NCI-H526 (cell line): ENCODE measurements around the gene RAB11FIP3.
"Not testable (repeated sequence)": the region's sequence is repeated elsewhere in the genome, so short reads cannot be mapped to it uniquely, and the experiment has no call there.

Source experiments
- DNase-seq, 2 experiments: peaks; one replicate each; lab custom pipeline; 2025; lab: John Stamatoyannopoulos, UW

The RAB11FIP3 gene

DNA sequence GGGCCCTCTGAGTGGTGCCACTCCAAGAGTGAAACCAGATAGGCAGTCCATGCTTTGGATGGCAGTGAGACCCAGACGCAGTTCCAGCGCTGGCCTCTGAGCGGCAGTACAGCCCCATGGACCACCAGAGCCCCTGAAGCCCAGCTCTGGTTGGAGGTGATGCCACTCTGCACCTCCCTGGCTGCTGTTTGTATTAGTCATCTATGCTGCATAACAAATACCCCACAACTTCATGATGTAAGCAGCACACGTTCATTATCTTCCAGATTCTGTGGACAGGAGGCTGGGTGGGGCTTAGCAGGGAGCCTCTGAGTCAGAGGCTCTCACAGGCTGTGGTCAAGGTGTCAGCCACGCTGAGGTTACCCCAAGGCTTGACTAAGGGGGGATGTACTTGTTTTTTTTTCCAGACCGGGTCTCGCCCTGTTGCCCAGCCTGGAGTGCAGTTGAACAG lies 33.5 kb upstream of the RAB11FIP3 start:
- peak in 1 of 2 experiments; percentile 53 for DNase-seq

DNA sequence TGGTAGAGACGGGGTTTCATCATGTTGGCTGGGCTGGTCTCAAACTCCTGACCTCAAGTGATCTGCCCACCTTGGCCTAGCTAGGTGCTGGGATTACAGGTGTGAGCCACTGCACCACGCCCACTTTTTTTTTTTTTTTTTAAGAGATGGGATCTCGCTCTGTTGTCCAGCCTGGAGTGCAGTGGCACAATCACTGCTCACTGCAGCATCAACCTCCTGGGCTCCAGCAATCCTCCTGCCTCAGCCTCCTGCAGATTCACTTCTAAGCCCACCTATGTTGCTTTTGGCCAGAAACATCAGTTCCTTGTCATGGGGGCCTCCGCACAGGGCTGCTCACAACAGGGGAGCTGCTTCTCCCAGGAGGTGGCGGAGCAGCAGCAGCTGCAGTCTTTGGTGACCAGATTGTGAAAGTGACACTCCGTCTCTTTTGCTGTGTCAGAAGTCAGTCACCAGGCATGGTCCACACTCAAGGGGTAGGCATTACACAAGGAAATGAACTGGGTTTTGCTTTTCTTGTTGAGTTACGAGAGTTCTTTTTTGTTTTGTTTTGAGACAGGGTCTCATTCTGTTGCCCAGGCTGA lies 32.9 kb upstream of the RAB11FIP3 start:
- DNase-seq: no peak

DNA sequence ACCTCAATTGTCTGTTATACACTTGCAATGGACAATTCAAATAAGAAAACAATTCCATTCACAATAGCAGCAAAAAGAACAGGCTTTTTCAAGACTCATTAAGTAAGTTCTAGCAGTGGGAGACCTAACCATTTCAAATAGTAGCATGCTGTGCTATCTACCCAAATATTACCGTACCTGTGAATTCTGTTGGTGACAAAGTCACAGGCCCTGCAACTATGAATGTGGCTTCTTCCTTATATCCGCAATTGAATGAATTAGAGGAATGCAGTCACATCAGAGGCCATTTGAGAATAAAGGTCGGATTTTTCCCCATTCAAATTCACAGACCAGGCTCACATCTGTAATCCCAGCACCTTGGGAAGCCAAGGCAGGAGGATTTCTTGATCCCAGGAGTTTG lies 29.2 kb upstream of the RAB11FIP3 start:
- no peak for DNase-seq

DNA sequence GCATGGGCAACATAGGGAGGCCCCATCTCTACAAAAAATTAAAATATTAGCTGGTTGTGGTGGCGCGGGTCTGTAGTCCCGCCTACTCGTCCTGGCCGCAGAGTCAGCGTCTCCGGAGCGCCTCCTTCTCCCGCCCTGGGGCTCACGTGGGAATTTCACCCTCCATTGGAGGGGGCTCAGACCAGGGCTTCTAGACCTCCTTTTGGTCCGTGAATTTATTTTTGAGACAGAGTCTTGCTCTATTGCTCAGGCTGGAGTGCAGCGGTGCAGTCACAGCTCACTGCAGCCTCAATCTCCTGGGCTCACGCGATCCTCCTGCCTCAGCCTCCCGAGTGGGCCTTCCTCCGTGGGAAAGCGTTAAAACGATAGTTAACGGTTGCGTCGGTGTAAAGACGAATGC lies 28.8 kb upstream of the RAB11FIP3 start:
- peak in 1 of 2 experiments; percentile 59 for DNase-seq

DNA sequence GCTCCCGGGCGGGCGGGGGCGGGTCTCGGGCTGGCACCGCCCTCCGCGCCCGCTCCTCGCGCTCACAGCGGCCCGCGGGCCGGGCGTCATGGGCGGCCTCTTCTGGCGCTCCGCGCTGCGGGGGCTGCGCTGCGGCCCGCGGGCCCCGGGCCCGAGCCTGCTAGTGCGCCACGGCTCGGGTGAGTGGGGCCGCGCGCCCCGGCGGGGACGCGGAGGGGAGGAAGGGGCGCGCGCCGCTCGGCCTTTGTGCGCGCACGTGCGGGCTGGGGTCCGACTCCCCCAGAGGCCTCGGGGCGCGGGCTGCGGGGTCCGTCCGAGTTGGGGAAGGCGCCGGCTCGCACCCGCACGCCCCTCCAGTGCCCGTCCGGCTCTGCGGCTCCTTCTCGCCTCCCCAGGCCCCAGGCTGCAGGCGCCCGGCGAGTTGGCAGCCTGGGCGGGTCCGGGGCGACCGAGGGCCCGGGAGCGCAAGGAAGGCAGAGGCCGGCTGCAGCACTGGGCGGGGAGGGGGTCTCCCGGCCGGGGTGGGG lies 28.3 kb upstream of the RAB11FIP3 start, which contains the start of gene NME4:
Gene NME4, plus strand, starts transcription at position 65 of the 527 bp plus-strand sequence. Its CDS starts 24 bp downstream, at position 89.
- DNase-seq: peak in 1 of 2 experiments; percentile 61

DNA sequence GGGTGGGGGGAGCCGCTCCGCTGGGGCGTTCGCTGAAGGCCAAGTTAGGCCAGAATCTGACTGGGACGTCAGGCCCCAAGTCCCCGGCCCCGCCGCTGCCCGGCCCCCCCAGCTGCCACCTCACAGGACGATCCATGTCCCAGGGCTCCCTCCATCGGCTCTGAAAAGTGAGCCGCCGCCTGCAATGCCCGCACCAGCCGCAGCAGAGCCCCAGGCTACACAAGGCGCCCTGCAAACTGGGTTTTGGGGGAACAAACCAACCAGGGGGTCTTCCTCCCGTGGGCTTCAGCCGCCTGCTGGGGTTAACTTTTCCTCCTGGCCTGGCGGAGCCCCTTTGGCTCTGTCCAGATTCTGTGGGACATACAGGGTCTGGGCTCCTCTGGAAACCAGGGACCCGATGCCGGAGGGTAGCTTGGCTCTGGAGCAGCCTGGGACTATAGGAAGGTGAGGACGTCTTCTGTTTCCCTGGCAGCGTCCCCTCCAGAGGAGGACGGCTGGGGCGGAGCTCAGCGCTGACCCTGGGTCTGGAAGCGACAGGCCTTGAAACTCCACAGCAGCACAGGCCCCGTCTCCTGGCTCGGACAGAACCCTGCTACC lies 27.6 kb upstream of the RAB11FIP3 start:
- peak in 1 of 2 experiments; percentile 78 for DNase-seq

DNA sequence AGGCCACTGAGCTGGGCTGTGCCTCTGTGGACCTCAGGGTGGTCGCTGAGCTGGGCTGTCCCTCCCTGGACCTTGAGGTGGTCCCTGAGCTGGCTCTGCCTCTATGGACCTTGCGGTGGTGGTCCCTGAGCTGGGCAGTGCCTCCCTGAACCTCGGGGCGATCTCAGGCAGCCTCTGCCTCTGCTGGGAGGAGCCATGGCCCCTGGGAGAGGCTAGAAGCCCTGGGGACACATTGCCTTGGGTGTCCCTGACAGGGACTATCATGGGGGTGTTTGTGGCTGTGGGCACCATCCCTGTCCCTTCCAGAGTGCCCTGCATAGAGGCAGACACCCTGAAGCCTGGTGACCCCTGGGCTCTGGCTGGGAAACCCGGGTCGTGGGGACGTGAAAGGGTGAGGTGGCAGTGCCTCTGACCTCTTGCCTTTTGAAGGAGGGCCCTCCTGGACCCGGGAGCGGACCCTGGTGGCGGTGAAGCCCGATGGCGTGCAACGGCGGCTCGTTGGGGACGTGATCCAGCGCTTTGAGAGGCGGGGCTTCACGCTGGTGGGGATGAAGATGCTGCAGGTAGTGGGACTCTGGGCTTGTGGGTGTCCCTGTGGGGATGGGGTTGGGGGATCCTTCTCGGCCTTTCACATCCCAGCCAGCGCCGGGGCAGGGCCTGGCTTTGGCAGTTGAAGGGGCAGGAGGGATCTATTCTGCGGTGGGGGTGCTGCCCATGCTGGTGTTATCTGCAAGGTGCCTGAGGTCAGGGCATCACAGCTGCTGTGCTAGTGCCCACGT lies 26.7 kb upstream of the RAB11FIP3 start:
- DNase-seq: no peak

DNA sequence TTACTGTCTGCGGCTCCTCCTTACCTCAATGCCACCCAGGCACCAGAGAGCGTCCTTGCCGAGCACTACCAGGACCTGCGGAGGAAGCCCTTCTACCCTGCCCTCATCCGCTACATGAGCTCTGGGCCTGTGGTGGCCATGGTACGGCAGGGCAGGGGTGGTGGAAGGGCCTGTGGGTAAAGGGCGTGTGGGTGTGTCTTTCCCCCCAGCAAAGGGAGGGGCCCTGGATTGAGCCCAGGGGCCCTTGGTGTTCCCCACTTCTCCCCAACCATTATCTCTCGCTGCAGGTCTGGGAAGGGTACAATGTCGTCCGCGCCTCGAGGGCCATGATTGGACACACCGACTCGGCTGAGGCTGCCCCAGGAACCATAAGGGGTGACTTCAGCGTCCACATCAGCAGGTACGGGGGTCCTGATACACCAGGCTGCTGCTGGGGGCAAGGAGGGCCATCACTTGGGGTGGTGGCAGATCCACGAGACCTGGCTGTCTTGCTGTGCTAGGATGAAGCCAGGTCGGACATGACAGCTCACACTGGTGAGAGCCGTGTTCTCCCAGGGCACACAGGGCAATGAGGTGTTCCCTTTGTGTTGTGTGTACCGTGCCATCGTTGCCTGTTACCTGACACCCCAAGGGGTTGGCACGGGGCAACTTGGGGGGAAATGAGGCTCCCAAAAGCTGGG lies 26.0 kb upstream of the RAB11FIP3 start:
- no peak for DNase-seq

DNA sequence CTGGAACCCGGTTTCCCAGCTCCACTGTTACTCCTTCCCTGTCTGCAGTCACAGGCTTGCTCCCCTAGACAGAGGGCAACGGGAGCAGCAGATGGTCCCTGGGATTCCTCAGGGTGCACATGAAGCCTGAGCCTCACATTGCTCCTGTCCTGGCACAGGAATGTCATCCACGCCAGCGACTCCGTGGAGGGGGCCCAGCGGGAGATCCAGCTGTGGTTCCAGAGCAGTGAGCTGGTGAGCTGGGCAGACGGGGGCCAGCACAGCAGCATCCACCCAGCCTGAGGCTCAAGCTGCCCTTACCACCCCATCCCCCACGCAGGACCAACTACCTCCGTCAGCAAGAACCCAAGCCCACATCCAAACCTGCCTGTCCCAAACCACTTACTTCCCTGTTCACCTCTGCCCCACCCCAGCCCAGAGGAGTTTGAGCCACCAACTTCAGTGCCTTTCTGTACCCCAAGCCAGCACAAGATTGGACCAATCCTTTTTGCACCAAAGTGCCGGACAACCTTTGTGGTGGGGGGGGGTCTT lies 25.3 kb upstream of the RAB11FIP3 start:
- DNase-seq: no peak

DNA sequence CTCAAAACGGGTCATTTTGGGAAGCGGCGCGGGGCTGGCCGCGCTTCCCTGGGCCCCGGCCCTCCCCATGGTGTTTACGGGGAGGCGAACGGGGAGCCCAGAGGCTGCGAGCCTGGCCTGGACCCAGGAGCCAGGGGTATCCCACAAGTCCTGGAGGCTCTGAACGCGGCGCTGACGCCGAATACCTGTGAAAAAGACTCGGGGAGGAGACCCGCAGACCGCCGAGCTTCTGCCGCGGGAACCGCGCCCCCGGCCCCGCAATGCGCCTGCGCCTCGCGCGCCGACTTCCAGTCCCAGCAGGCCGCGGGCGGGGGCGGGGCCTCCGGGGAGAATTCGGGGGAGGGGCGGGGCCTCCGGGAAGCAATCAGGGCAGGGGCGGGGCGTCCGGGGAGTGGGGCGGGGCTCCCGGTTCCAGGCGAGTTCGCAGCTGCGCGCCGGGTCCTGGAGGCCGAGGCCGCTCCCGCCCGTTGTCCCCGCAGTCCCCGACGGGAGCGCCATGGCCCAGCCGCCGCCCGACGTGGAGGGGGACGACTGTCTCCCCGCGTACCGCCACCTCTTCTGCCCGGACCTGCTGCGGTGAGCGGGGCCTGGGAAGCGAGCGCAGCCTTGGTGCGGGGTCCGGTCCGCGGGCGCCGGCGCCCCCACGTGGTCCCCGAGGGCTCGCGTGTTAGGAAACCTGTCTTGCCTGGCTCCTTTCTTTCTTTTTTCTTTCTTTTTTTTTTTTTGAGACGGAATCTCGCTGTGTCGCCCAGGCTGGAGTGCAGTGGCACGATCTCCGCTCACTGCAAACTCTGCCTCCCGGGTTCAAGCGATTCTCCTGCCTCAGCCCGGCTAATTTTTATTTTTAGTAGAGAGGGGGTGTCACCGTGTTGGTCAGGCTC lies 23.7 kb upstream of the RAB11FIP3 start, which contains the start of gene DECR2:
Gene DECR2, plus strand, starts transcription at position 418 of the 881 bp plus-strand sequence. Its CDS starts 79 bp downstream, at position 497.
- peak; percentile 53 to 89 for DNase-seq

DNA sequence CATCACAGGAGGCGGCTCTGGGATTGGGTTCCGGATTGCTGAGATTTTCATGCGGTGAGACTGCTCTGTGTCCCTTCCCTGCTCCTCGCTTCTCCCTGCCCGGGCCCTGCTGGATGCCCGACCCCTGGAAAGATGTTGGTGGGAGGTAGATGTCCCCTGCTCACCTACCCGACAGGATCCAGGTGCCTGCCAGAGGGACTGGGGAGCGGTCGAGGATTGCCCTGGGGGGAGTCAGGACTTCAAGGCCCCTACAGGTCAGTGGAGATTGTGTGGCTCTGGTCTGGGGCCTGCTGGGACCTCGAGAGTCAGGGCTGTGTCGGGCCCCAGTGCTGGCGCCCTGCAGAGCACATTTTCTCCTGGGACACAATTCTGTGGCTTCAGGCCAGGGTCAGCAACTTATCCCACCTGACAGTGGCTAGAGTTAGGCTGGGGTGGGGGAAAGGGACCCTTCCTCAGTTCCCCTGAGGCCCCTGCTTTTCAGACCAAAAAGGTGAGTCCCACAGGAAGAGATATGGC lies 20.4 kb upstream of the RAB11FIP3 start:
- no peak for DNase-seq

DNA sequence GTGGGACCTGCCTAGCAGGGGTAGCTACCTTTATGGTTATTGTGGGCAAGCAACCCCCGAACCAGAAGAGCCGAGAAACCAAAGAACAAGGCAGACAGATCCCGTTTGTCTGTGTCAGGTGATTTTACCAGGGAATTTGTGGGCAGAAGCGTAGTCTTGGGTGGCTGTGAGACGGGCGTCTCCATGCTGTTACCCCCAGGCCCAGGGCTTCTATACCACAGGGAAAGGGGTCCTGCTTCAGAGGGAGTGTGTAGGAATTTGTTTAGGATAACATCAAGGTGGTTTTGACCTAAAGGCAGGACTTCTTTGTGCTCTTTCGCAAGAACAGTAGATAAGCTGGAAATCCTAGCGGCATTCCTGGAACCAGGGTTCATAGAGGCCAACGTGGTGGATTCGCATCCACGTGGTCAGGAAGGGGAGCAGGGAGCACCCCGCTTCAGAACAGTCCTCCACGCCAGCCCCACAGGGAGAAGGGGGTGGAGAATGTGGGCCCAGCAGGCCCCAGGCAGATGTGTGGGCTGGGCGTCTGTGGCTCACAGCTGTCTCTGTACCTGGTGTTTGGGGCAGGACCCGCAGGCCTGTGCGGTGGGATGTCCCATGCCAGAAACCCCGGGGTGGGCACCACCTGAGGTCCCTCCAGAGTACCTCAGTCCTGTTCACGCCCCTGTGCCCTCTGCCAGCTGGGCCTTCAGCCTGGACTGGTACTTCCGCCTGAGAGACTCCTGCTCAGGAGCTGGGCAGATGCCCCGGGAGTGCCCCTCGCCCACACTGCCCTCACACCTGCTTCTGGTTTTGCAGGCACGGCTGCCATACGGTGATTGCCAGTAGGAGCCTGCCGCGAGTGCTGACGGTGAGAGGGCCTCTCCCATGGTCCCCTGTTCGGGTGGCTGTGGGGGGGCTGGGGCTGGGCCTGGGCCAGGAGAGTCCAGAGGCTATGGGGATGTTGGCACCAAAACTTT lies 19.6 kb upstream of the RAB11FIP3 start:
- no peak for DNase-seq

DNA sequence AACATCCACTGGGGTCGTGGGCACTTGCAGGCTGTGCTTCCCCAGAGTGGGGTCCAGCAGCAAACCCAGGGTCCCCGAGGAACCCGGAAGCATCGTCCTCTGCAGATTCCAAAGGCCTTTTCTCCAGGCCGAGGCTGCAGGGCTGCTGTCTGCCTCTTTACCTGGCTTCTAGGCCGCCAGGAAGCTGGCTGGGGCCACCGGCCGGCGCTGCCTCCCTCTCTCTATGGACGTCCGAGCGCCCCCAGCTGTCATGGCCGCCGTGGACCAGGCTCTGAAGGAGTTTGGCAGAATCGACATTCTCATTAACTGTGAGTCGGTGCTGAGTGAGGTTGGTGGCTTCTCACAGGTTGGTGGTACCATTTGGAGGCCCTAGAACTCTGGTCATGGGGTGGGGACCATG lies 18.2 kb upstream of the RAB11FIP3 start:
- no peak for DNase-seq

DNA sequence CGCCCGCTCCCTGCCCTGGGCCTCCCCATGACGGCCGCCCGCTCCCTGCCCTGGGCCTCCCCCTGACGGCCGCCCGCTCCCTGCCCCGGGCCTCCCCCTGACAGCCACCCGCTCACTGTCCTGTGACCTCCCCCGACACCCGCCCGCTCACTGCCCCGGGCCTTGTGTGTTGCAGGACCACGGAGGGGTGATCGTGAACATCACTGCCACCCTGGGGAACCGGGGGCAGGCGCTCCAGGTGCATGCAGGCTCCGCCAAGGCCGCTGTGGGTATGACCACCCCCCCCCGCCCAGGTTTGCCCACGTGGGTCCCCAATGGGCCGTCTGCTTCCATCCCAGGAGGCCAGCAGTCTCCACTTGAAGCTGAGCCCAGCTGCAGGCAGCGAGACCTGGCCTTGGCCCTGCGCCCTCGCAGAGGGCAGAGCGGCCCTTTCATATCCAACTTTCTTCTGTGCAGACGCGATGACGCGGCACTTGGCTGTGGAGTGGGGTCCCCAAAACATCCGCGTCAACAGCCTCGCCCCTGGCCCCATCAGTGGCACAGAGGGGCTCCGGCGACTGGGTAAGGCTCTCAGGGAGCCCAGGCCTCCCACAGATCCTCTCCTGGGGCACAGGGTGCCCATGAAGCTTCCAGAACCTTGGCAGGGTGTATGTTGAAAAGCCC lies 14.8 kb upstream of the RAB11FIP3 start:
- DNase-seq: no peak

DNA sequence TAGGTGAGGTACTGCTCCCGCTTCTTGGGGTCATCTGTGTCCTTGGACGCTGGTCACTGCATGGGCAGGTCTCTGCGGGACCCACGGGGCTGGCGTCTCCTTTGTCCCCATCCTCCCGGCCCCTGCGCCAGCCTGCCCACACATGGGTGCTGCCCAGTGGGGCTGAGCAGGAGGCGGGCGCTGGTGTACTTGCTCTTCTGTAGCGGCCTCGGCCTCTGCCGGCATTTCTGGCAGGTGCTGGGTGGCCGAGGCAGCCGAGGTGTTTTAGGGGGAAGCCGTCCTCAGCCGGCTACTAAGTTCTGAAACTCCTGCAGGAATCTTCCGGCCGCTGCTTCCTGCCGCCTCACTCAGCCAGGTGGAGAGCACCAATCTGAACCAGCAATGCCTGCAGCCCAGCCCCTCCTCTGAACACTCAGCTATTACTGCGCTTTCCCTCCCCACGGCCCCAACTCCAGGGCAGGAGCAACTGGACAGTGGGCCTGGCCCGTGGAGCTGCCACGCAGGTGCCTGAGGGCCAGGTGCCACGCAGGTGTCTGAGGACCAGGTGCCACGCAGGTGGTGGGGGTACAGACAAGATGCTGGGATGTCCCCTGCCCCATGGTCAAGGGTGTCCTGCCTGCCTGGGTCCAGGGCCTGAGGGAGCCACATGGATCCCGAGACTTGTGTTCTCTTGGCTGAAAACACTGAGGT lies 13.7 kb upstream of the RAB11FIP3 start:
- no peak for DNase-seq

DNA sequence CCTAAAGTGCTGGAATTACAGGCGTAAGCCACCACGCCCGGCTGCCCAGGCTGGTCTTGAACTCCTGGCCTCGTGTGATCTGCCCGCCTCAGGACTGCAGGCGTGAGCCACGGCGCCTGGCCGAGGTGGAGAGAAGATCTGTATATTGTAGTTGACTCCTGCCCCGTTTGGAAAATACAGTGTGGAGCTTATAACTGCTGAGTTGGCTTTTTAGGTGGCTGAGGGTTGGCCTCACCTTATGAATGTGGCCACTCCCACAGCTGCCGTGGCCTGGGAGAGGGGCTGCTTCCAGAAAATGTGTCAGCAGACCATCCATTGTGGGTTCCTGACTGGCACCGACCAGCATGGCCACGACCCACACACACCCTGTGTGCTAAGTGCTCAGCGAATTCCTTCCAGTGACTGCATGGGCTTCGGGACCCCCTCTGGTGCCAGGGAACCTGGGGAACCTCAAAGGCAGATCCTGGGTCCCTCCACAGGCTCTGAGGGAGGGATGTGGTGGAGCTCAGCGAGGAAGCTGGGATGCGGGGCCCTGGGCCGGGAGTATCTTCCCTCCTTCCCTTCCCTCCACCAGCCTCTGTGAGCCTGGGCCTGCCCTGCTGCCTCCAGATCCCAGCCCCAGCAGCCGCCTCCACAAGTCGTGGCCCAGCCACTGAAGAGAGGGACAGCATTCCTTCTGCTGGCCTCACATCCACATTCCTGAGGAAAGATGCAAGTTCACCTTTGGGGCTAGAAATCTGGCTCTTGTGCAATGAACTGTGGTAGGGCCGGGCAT lies 10.9 kb upstream of the RAB11FIP3 start:
- DNase-seq: no peak

DNA sequence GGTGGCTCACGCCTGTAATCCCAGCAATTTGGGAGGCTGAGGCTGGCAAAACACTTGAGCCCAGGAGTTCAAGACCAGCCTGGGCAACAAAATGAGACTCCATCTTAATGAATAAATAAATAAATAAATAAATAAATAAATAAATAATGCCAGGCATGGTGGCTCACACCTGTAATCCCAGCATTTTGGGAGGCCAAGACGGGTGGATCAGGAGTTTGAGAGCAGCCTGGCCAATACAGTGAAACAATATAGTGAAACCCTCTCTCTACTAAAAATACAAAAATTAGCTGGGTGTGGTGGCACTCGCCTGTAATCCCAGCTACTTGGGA lies 10.3 kb upstream of the RAB11FIP3 start:
- DNase-seq: not testable (repeated sequence)

DNA sequence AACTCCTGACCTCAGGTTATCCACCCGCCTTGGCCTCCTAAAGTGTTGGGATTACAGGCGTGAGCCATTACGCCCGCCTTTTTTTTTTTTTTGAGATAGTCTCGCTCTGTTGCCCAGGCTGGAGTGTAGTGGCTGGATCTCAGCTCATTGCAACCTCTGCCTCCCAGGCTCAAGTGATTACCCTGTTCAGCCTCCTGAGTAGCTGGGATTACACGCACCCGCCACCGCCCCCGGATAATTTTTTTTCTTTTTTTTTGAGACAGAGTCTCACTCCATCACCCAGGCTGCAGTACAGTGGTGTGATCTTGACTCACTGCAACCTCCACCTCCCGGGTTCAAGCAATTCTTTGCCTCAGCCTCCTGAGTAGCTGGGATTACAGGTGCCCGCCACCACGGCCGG lies 3.3 kb upstream of the RAB11FIP3 start:
- not testable (repeated sequence) for DNase-seq
